Activated naive CD4-positive, alpha-beta T cell treated with anti-CD3 and anti-CD28 coated beads, Interleukin-2, amount 50 U/mL, for 72 hours (primary cell): ENCODE measurements around the gene DAZAP2. TPM values are rescaled to one million over a fixed set of nuclear protein-coding genes. Genes with fewer than 3 reads are reported as not detected.
"Not testable (repeated sequence)": the region's sequence is repeated elsewhere in the genome, so short reads cannot be mapped to it uniquely, and the experiment has no call there.

ENCODE experiments used
- ATAC-seq, 2 donors: fragments of 150-1000 bp; cut with Tn5 transposase; 2 replicates each; pipeline ENCODE4 v1.10.0; 2021; ENCODE audit warnings: mild to moderate bottlenecking in 2 of 2, moderate library complexity in 2 of 2
- DNase-seq, 2 donors: peaks; one replicate each; pipeline ENCODE4 v3.0.0; 2021 to 2022; ENCODE audit warnings: low spot score in 2 of 2
- H3K27ac Mint-ChIP-seq, 2 donors: one replicate each; pipeline ENCODE4 v1.8.0; 2022; ENCODE audit warnings: mild to moderate bottlenecking in 2 of 2, mixed read lengths in 2 of 2
- H3K36me3 Mint-ChIP-seq, 2 donors: one replicate each; pipeline ENCODE4 v1.8.0; 2022; ENCODE audit warnings: mixed read lengths in 2 of 2
- H3K9me3 Mint-ChIP-seq, 2 donors: one replicate each; pipeline ENCODE4 v1.8.0; 2022; ENCODE audit warnings: mixed read lengths in 2 of 2
- total RNA-seq, 2 donors: library from RNA; stranded (reverse); gene quantifications; one replicate each; pipeline ENCODE4 v1.2.3, GENCODE V29; 2022

Gene DAZAP2
- total RNA-seq, 2 donors from 2014 or later = 106 to 142 TPM

DNA sequence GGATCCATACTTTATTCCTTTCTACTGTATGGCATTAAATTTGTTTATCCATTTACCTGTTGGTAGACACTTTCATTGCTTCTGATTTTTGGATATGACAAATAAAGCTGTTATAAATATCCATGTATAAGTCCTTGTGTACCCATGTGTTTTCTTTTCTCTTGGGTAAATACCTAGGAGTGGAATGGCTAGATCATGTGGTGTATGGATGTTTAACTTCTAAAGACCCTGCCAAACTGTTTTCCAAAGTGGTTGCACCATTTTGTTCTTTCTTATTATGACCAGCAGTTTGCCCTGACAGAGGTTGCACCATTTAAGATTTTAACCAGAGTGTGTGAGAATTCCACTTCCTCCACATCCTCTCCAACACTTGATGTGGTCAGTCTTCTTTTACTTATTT, 6.0 kb upstream of the DAZAP2 start:
- H3K27ac Mint-ChIP-seq = no peak overlapping the region
- no peaks in the 10 kb centered on the region for H3K9me3 Mint-ChIP-seq
- ATAC-seq = no peak
- DNase-seq = no peak
- no peaks in the 10 kb centered on the region for H3K36me3 Mint-ChIP-seq

DNA sequence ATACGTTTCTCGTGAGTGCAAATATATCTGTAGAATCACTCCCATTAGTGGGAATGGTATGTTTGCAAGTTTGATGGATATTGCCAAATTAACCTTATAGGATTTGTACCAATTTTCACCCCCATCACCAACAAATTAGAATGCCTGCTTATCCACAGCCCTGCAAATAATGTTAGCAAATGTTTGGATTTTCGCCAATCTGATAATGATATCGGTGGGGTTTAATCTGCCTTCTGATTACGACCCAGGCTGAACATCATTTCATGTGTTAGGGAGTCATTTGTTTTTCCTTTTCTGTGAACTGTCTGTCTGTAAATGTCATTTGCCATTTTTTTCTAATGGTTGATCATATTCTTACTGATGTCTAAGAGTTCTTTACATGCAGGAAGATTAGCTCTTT, 4.1 kb upstream of the DAZAP2 start:
- DNase-seq = no peak
- Mint-ChIP-seq H3K27ac (no peak overlapping the region), H3K36me3 (peaks cover 9 to 10% of the 10 kb centered on the region in 2 donors), H3K9me3 (no peaks in the 10 kb centered on the region)
- no peak for ATAC-seq

GRCh38 chr12:51238037-51238509, 553 bp upstream of the DAZAP2 start:
- H3K27ac Mint-ChIP-seq = peak overlapping the region; percentile 100
- DNase-seq (no peak), ATAC-seq (peak; percentile 6 to 8)
- H3K9me3 Mint-ChIP-seq = no peaks in the 10 kb centered on the region
- H3K36me3 Mint-ChIP-seq = peaks cover 26 to 41% of the 10 kb centered on the region in 2 donors

DNA sequence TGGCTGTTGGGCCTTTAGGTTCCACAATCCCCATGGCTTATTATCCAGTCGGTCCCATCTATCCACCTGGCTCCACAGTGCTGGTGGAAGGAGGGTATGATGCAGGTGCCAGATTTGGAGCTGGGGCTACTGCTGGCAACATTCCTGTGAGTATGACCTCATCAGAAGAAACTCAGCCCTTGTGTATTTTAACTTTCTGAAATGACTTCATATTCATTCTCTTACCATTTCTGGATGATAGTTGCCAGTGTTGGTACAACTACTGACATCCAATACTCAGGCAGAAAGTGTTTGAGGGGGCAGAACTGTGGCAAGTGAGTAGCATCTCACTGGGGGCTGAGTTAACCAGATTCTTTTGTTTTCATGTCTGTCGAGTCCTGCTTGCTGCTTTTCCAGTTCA, 2.3 kb downstream of the DAZAP2 start:
- Mint-ChIP-seq H3K9me3 (no peaks in the 10 kb centered on the region), H3K27ac (peak overlapping the region; percentile 97 to 100), H3K36me3 (peaks cover 26 to 47% of the 10 kb centered on the region in 2 donors)
- DNase-seq = no peak
- no peak for ATAC-seq

GRCh38 chr12:51242120-51242519, 3.5 kb downstream of the DAZAP2 start:
- peaks cover 26 to 48% of the 10 kb centered on the region in 2 donors for H3K36me3 Mint-ChIP-seq
- ATAC-seq = no peak
- H3K27ac Mint-ChIP-seq = no peak overlapping the region
- H3K9me3 Mint-ChIP-seq = no peaks in the 10 kb centered on the region
- DNase-seq = no peak

DNA sequence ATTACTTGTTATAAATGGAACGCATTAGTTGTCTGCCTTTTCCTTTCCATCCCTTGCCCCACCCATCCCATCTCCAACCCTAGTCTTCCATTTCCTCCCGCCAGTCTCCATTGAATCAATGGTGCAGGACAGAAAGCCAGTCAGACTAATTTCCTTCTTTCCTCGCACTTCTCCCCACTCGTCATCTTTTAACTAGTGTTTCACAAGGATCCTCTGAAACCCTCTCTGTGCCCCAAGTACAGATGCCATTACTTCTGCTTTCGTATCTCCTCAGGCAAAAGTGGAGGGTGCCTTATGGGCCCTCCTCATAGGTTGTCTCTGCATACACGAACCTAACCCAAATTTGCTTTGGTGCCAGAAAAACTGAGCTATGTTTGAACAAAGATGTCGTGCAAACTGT, 4.2 kb downstream of the DAZAP2 start:
- DNase-seq (no peak), ATAC-seq (no peak)
- Mint-ChIP-seq H3K27ac (peak overlapping the region in 1 of 2 donors; percentile 1), H3K9me3 (no peaks in the 10 kb centered on the region), H3K36me3 (peaks cover 26 to 48% of the 10 kb centered on the region in 2 donors)

- Mint-ChIP-seq H3K9me3 (no peaks in the 10 kb centered on the region), H3K36me3 (peaks cover 19 to 42% of the 10 kb centered on the region in 2 donors), H3K27ac (peak overlapping the region in 1 of 2 donors; percentile 24)
- ATAC-seq (no peak), DNase-seq (no peak)
These were observed 5.6 kb downstream of the DAZAP2 start for GRCh38 chr12:51244269-51244668.

DNA sequence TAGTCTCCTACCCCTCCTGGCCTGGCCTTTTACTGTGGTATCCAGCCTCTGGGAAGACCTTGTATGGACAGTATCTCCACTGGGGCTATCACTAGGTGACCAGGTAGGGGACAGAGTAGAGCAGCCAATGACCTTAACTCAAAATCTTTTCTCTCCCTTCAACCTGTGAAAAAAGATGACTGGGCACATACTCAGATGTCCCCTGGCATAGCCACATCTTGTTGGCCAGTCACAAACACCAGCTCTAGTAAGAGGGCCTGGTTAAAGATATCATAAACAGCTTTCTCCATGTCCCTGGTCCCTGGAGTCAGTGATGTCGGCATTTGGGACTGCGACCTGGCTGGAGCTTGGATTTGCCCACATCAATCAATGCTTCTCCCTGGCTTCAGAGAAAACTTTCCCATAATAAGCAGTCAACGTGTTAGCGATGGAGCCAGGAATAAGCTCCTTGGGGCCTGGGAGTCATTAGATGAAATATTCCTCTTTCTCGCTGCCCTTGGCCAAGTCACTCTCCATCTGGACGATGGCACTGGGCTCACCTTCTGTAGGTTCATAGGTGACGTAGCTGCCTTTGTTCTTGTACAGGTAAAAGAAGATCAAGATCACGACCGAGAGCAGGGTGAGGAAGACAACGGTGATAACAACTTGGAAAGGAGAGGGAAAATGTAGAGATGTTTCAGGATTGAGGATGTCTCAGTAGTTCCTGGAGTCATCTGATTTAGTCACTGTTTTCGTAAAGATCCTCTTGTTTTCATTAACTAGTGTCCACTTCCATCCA, 7.0 kb downstream of the DAZAP2 start:
- Mint-ChIP-seq H3K36me3 (peaks cover 5 to 28% of the 10 kb centered on the region in 2 donors), H3K27ac (peak overlapping the region; percentile 58 to 89), H3K9me3 (no peaks in the 10 kb centered on the region)
- no peak for DNase-seq
- ATAC-seq = peak; percentile 7 to 20

- H3K36me3 Mint-ChIP-seq = peaks cover 0 to 21% of the 10 kb centered on the region in 2 donors
These were observed 7.7 kb downstream of the DAZAP2 start for GRCh38 chr12:51246254-51246853.

DNA sequence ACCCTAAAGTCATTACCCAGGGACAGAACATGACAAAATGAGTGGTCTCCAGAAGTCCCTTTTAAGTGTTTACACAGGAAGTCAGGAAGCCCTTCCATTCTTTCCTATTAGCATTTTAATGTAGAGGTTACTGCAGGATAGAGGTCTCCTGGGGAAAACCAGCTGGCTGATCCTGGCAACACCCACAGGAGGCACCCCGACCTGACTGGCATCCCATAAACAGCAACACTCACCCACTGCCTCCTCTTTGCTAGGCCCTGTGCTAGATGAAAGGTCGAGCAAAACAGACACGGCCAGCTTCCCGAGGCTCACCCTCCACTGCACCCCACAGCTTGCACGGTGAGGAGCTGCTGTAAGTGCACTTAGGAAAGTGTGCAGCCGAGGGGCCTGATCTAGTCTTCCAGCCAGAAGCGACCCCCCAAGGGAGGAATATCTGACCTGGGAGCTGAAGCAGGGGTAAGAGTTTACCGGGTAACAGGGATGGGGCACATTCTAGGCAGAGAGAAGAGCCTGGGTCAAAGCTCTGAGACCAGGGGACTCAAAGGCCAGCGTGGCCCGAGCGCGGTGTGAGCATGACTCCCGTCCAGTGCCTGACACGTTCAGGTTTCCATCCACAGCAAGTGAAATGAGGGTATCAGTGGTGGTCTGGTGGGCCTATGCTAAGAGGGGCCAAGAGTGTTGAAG, 9.0 kb downstream of the DAZAP2 start:
- H3K9me3 Mint-ChIP-seq = no peaks in the 10 kb centered on the region
- ATAC-seq = peak in 1 of 2 donors; percentile 15
- DNase-seq = no peak

More at GRCh38 chr12:51246254-51246853, 7.7 kb downstream of the DAZAP2 start:
- DNase-seq (no peak), ATAC-seq (peak; percentile 63 to 84)
- Mint-ChIP-seq H3K27ac (peak overlapping the region; percentile 58 to 89), H3K9me3 (no peaks in the 10 kb centered on the region)

GRCh38 chr12:51253276-51253675, 14.7 kb downstream of the DAZAP2 start:
- no peaks in the 10 kb centered on the region for H3K9me3 Mint-ChIP-seq
- H3K27ac Mint-ChIP-seq = peak overlapping the region in 1 of 2 donors; percentile 29

More for the DNA sequence above, 9.0 kb downstream of the DAZAP2 start:
- Mint-ChIP-seq H3K36me3 (peaks cover 0 to 11% of the 10 kb centered on the region in 2 donors), H3K27ac (no peak overlapping the region)

DNA sequence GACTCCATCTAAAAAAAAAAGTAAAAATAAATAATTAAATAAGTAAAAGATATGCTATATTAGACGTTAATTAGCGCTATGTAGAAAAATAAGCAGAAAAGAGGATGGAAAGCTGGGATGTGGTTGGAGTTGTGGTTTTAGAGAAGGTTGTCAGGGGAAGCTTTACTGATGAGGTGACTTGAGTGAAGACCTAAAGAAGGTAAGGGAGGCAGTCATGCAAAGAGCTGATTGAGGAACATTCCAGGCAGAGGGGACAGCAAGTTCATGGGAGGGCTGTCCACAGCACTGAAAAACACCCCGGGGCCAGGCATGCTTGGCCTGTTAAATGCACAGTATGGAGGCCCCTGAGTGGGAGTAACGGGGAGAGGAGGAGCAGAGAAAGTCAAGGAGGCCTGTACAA, 15.9 kb downstream of the DAZAP2 start:
- DNase-seq (no peak), ATAC-seq (no peak)
- Mint-ChIP-seq H3K27ac (peak overlapping the region in 1 of 2 donors; percentile 40), H3K9me3 (no peaks in the 10 kb centered on the region), H3K36me3 (no peaks in the 10 kb centered on the region)

More at GRCh38 chr12:51253276-51253675, 14.7 kb downstream of the DAZAP2 start:
- no peak for DNase-seq
- H3K36me3 Mint-ChIP-seq = no peaks in the 10 kb centered on the region
- ATAC-seq = no peak

- DNase-seq, H3K27ac Mint-ChIP-seq, ATAC-seq, H3K36me3 Mint-ChIP-seq, H3K9me3 Mint-ChIP-seq: not testable (repeated sequence)
These were observed 21.0 kb downstream of the DAZAP2 start for GRCh38 chr12:51259600-51259999.

DNA sequence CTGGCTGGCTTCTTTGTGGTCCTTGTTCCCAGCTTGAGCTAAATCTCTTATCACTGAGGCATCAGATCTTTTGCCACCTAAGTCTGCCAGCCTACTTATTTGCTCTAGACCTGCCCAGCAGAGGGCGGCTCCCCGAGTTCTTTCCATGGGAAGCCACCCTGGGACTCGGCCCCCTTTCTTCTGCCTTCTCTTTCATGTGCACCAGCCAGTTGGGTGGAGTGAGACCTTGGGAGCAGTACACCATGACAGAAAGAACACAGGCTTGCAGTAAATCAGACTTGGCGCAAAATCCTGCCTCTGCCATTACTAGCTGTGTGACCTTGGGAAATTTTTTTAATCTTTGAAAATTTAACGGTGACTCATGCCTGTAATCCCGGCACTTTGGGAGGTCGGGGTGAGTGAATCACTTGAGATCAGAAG, 24.1 kb downstream of the DAZAP2 start:
- DNase-seq (no peak), ATAC-seq (peak; percentile 11 to 29)
- Mint-ChIP-seq H3K36me3 (no peaks in the 10 kb centered on the region), H3K9me3 (no peaks in the 10 kb centered on the region), H3K27ac (no peak overlapping the region)

GRCh38 chr12:51263341-51263740, 24.7 kb downstream of the DAZAP2 start:
- Mint-ChIP-seq H3K27ac (no peak overlapping the region), H3K9me3 (no peaks in the 10 kb centered on the region), H3K36me3 (no peaks in the 10 kb centered on the region)
- no peak for DNase-seq
- ATAC-seq = no peak

GRCh38 chr12:51264297-51264696, 25.7 kb downstream of the DAZAP2 start:
- DNase-seq = no peak
- no peaks in the 10 kb centered on the region for H3K9me3 Mint-ChIP-seq
- H3K36me3 Mint-ChIP-seq = no peaks in the 10 kb centered on the region
- ATAC-seq = no peak
- no peak overlapping the region for H3K27ac Mint-ChIP-seq

DNA sequence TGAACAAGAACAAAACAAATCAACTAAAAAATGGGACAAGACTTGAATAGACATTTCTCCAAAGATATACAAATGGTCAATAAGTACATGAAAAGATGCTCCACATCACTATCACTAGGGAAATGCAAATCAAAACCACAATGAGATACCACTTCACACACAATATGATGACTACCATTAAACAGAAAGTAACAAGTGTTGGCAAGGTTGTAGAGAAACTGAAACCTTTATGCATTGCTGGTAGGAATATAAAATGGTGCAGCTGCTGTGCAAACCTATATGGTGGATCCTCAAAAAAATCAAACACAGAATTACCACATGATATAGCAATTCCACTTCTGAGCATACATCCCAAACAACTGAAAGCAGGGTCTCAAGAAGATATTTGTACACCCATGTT, 26.4 kb downstream of the DAZAP2 start:
- no peaks in the 10 kb centered on the region for H3K9me3 Mint-ChIP-seq
- no peaks in the 10 kb centered on the region for H3K36me3 Mint-ChIP-seq
- ATAC-seq (peak; percentile 68 to 80), DNase-seq (no peak)
- H3K27ac Mint-ChIP-seq = no peak overlapping the region
